GM23338 (cell line): Measurements from ENCODE around the gene PUS3.

Source experiments
- CTCF ChIP-seq, 2 experiments: fragments of 200-600 bp in 1 of 2; sonication (generic) in 1 of 2; conservative IDR thresholded peaks; 2 replicates each; pipeline versions ENCODE4 v1.5.1 to v1.6.1; 2016 to 2017; ENCODE audit warnings: antibody characterized with exemption in 2 of 2, low read depth in 2 of 2, mild to moderate bottlenecking in 2 of 2, moderate library complexity in 1 of 2
- EZH2 ChIP-seq: fragments of 200-600 bp; sonication (generic); IDR thresholded peaks from one replicate; pipeline ENCODE4 v1.8.0; 2017; ENCODE audit warnings: antibody characterized with exemption, mild to moderate bottlenecking, low read depth; ENCODE audit not compliant: unreplicated experiment
- EZH2phosphoT487 ChIP-seq: fragments of 200-600 bp; sonication (generic); IDR thresholded peaks from one replicate; pipeline ENCODE4 v1.8.1; 2018; ENCODE audit warnings: antibody characterized with exemption; ENCODE audit not compliant: unreplicated experiment
- NANOG ChIP-seq: IDR thresholded peaks from 2 replicates; pipeline ENCODE4 v1.6.1; 2016; ENCODE audit warnings: antibody characterized with exemption, borderline replicate concordance
- POLR2AphosphoS5 ChIP-seq: IDR thresholded peaks from 2 replicates; pipeline ENCODE4 v1.6.1; 2016; ENCODE audit warnings: antibody characterized with exemption, low read depth

- TF ChIP-seq CTCF (conservative IDR thresholded peaks at IDR 0.05; ENCODE audit: low read depth in 2 of 2) (no peak), EZH2phosphoT487 (no peak), POLR2AphosphoS5 (no peak), NANOG (no peak), EZH2 (no peak)
These were observed 43.0 kb upstream of the PUS3 start, which contains the start of gene VSIG10L2 for GRCh38 chr11:125945797-125946520.
